HepG2 (cell line): Measurements from ENCODE around the gene CTIF. TPM values are rescaled to one million over a fixed set of nuclear protein-coding genes. Genes with fewer than 3 reads are reported as not detected.

Experiments
- ATAC-seq: fragments of 200-7000 bp; cut with Tn5 transposase; 3 replicates; pipeline ENCODE4 v1.9.1; 2020; ENCODE audit warnings: mild to moderate bottlenecking, moderate library complexity
- BruUV-seq: library from RNA; stranded (reverse); fragments of 400-500 nt; replicated peaks from 2 replicates; lab custom pipeline; 2021; lab: Mats Ljungman, UMichigan
- CTCF ChIA-PET: fragments of 300-600 bp; formaldehyde crosslinking; extraction: SDS; loops from one replicate; lab custom pipeline; 2021; ENCODE audit warnings: low total read pairs, inconsistent platforms, low intra/inter-chr PET ratio; lab: Yijun Ruan, JAX
- POLR2A ChIA-PET: fragments of 350-600 bp; sonication (Branson Sonifier 250); formaldehyde crosslinking; loops from one replicate; lab custom pipeline; 2020; ENCODE audit warnings: antibody characterized with exemption, inconsistent platforms; lab: Yijun Ruan, JAX
- DNase-seq: peaks from one replicate; pipeline ENCODE4 v3.0.0-alpha.2; 2015; ENCODE audit warnings: low spot score
- FAIRE-seq: peaks from 3 replicates; lab custom pipeline; 2011; peaks lifted over from hg19 to GRCh38; lab: Jason Lieb, UNC
- H2AFZ ChIP-seq: one replicate; pipeline ENCODE4 v1.6.1; 2011; ENCODE audit warnings: low read length, inconsistent platforms
- H3K27ac ChIP-seq: fragments of 300-600 bp; 3 replicates; pipeline ENCODE4 v1.8.0; 2011; ENCODE audit warnings: mixed run types, mild to moderate bottlenecking, mixed read lengths, low read length, inconsistent platforms; ENCODE audit not compliant: insufficient read depth; ENCODE audit errors: extremely low read length
- H3K27me3 ChIP-seq, 2 experiments: fragments of 200-600 bp in 1 of 2; 2 replicates in 1 of 2; 3 replicates in 1 of 2; pipeline versions ENCODE4 v1.6.0 to v1.8.0; 2011; ENCODE audit warnings: low read length in 2 of 2, mild to moderate bottlenecking in 2 of 2, moderate library complexity in 2 of 2, inconsistent platforms in 1 of 2; ENCODE audit not compliant: insufficient read depth in 2 of 2, control insufficient read depth in 1 of 2
- H3K36me3 ChIP-seq, 2 experiments: fragments of 200-600 bp in 1 of 2; replicated peaks in 1 of 2; 2 replicates in 1 of 2; 3 replicates in 1 of 2; pipeline versions ENCODE4 v1.5.1 to v1.8.0; 2011; ENCODE audit warnings: low read length in 2 of 2, inconsistent platforms in 1 of 2; ENCODE audit not compliant: insufficient read depth in 2 of 2, control insufficient read depth in 1 of 2
- H3K4me1 ChIP-seq: 2 replicates; pipeline ENCODE4 v1.5.1; 2012; ENCODE audit warnings: low read length, inconsistent platforms; ENCODE audit not compliant: insufficient read depth
- H3K4me2 ChIP-seq: 2 replicates; pipeline ENCODE4 v1.6.0; 2011; ENCODE audit warnings: low read depth, low read length, inconsistent platforms
- H3K4me3 ChIP-seq, 3 experiments: fragments of 200-600 bp in 1 of 3; sonication (generic), shearing (Covaris generic) in 1 of 3; replicated peaks in 1 of 3; 2 replicates each; pipeline ENCODE4 v1.5.1; 2011 to 2016; ENCODE audit warnings: low read length in 3 of 3, inconsistent platforms in 2 of 3, low read depth in 2 of 3, mild to moderate bottlenecking in 2 of 3, control low read depth in 1 of 3, mixed read lengths in 1 of 3; ENCODE audit not compliant: insufficient read depth in 1 of 3
- H3K79me2 ChIP-seq: one replicate; pipeline ENCODE4 v1.6.1; 2011; ENCODE audit warnings: low read length, inconsistent platforms; ENCODE audit not compliant: insufficient read depth
- H3K9ac ChIP-seq: 2 replicates; pipeline ENCODE4 v1.6.0; 2011; ENCODE audit warnings: mild to moderate bottlenecking, low read depth, low read length, inconsistent platforms; ENCODE audit not compliant: insufficient read depth
- H3K9me3 ChIP-seq: 2 replicates; pipeline ENCODE4 v1.5.1; 2012; ENCODE audit warnings: mild to moderate bottlenecking, low read length
- H4K20me1 ChIP-seq: 2 replicates; pipeline ENCODE4 v1.6.0; 2011; ENCODE audit warnings: inconsistent platforms, mild to moderate bottlenecking, low read length, moderate library complexity; ENCODE audit not compliant: insufficient read depth
- GMEB2 ChIP-seq: IDR thresholded peaks from 2 replicates; pipeline ENCODE4 v1.6.1; 2016; ENCODE audit warnings: missing biosample characterization, missing genetic modification reagents, low read depth
- GPN1 ChIP-seq: sonication (generic); formaldehyde crosslinking; IDR thresholded peaks from 2 replicates; pipeline ENCODE4 v1.5.1; 2020; ENCODE audit warnings: missing genetic modification reagents, borderline replicate concordance
- KIAA2018 ChIP-seq: sonication (generic); formaldehyde crosslinking; IDR thresholded peaks from 2 replicates; pipeline ENCODE4 v1.5.0; 2020; ENCODE audit warnings: mild to moderate bottlenecking, missing genetic modification reagents, borderline replicate concordance
- NR3C1 ChIP-seq: sonication (generic); formaldehyde crosslinking; IDR thresholded peaks from 2 replicates; pipeline ENCODE4 v1.4.0; 2020; ENCODE audit warnings: missing genetic modification reagents
- PITX1 ChIP-seq: sonication (generic); formaldehyde crosslinking; IDR thresholded peaks from 2 replicates; pipeline ENCODE4 v1.5.1; 2020; ENCODE audit warnings: mild to moderate bottlenecking, missing genetic modification reagents
- POLR2AphosphoS2 ChIP-seq: IDR thresholded peaks from 2 replicates; pipeline ENCODE4 v1.6.1; 2011; ENCODE audit warnings: low read depth, low read length, improper control_type of control experiment
- RFXANK ChIP-seq: IDR thresholded peaks from 2 replicates; pipeline ENCODE4 v1.6.1; 2016
- TFDP1 ChIP-seq: IDR thresholded peaks from 2 replicates; pipeline ENCODE4 v1.6.1; 2016; ENCODE audit warnings: missing compliant biosample characterization, missing genetic modification reagents, borderline replicate concordance
- ZBTB14 ChIP-seq: sonication (generic); formaldehyde crosslinking; IDR thresholded peaks from 2 replicates; pipeline ENCODE4 v1.4.0; 2020; ENCODE audit warnings: missing genetic modification reagents
- ZGPAT ChIP-seq: IDR thresholded peaks from 2 replicates; pipeline ENCODE4 v1.6.1; 2016; ENCODE audit warnings: mild to moderate bottlenecking
- ZNF232 ChIP-seq: sonication (generic); formaldehyde crosslinking; IDR thresholded peaks from 2 replicates; pipeline ENCODE4 v1.4.0; 2020; ENCODE audit warnings: missing genetic modification reagents, borderline replicate concordance
- ZNF557 ChIP-seq: sonication (generic); formaldehyde crosslinking; IDR thresholded peaks from 2 replicates; pipeline ENCODE4 v1.4.0; 2020; ENCODE audit warnings: missing genetic modification reagents
- WGBS: methylation state at CpG from one replicate; pipeline ENCODE4 v1.1.6; 2017; ENCODE audit warnings: low lambda C conversion rate; 5-methylcytosine and 5-hydroxymethylcytosine counted together
- in situ Hi-C: cut with HindIII; loops from 2 replicates; pipeline ENCODE4 v1.10.0; 2017; ENCODE audit warnings: low pct_unique_long_range_greater_than_20kb; ENCODE audit not compliant: extremely low pct_ligation_motif_present
- intact Hi-C: fragments of 100-400 bp; cut with micrococcal nuclease; formaldehyde crosslinking; loops from one replicate; pipeline ENCODE4 v1.10.0; 2022; ENCODE audit not compliant: unreplicated experiment
- polyA plus RNA-seq, 8 experiments: library from polyadenylated mRNA; depleted of rRNA in 3 of 8; stranded (reverse) in 7 of 8; unstranded in 1 of 8; fragments of >200 nt; fragmentation: Illumina TruSeq in 4 of 8; extraction: Trizol in 4 of 8; gene quantifications; 2 replicates each; pipeline versions ENCODE4 v1.2.1 to v1.2.3, GENCODE V29; 2011 to 2016; ENCODE audit warnings: low read depth in 4 of 8, missing spikeins in 1 of 8, mixed read lengths in 1 of 8; ENCODE audit not compliant: insufficient read depth in 1 of 8
- total RNA-seq, 5 experiments: library from RNA; depleted of rRNA; stranded (reverse); fragments of >200 nt; fragmentation: Illumina TruSeq; extraction: Trizol; gene quantifications; 2 replicates each; pipeline ENCODE4 v1.2.3, GENCODE V29; 2016; ENCODE audit warnings: low read depth in 1 of 5

Gene CTIF
- total and polyA plus RNA-seq, 2 of the 13 experiments (the other 11 are each of a cell fraction or from before 2014, with no cell fraction given): 18.2 to 28.0 TPM

GRCh38 chr18:48862132-48862531 lies 323.3 kb downstream of the CTIF start:
- no peak overlapping the region for H3K4me3 ChIP-seq
- FAIRE-seq (no peak), ATAC-seq (no peak), DNase-seq (no peak)
- no peaks in the 10 kb centered on the region for H3K79me2 ChIP-seq
- no peaks in the 10 kb centered on the region for H3K27me3 ChIP-seq
- in situ Hi-C loops (no loop called here), intact Hi-C loops (no loop called here)
- WGBS: 96% methylated on average over 11 of the region's 16 CpGs
- no peak overlapping the region for H3K9ac ChIP-seq
- ChIA-PET CTCF (no interaction called here), POLR2A (no interaction called here)
- no peak overlapping the region for H3K4me2 ChIP-seq
- H2AFZ ChIP-seq: no peak overlapping the region
- H3K27ac ChIP-seq: no peak overlapping the region
- H3K9me3 ChIP-seq: no peaks in the 10 kb centered on the region
- no peaks in the 10 kb centered on the region for H3K4me1 ChIP-seq
- BruUV-seq: no TSS peak
- H4K20me1 ChIP-seq: no peaks in the 10 kb centered on the region
- H3K36me3 ChIP-seq: peaks cover 1 to 17% of the 10 kb centered on the region in 2 experiments; a peak in 3 of 5 replicates
- no peak for TF ChIP-seq GPN1 (CRISPR knock-in tag)
- no peak for TF ChIP-seq NR3C1 (CRISPR knock-in tag)
- no peak for TF ChIP-seq TFDP1
- TF ChIP-seq ZNF557 (CRISPR knock-in tag): no peak
- no peak for TF ChIP-seq ZBTB14 (CRISPR knock-in tag)
- TF ChIP-seq GMEB2 (CRISPR knock-in tag): no peak
- TF ChIP-seq RFXANK (CRISPR knock-in tag): no peak
- no peak for TF ChIP-seq ZNF232 (CRISPR knock-in tag)
- TF ChIP-seq PITX1 (CRISPR knock-in tag): no peak
- no peak for TF ChIP-seq POLR2AphosphoS2
- TF ChIP-seq KIAA2018 (CRISPR knock-in tag): no peak
- TF ChIP-seq ZGPAT (CRISPR knock-in tag): no peak
